GM18499 (cell line): Measurements from ENCODE around the gene AMBP.

ENCODE experiments used
- ATAC-seq: cut with Tn5 transposase; IDR thresholded peaks from one replicate; pipeline ENCODE4 v1.9.1; 2021; ENCODE audit warnings: moderate number of reproducible peaks; ENCODE audit not compliant: insufficient read depth, unreplicated experiment

Gene AMBP

GRCh38 chr9:114016629-114017423, 61.3 kb downstream of the AMBP start:
- no peak for ATAC-seq

GRCh38 chr9:114016101-114016500, 62.0 kb downstream of the AMBP start:
- ATAC-seq = no peak

- ATAC-seq = no peak
Observed at GRCh38 chr9:114015607-114016006, 62.5 kb downstream of the AMBP start.

GRCh38 chr9:114014044-114014443, 64.1 kb downstream of the AMBP start:
- no peak for ATAC-seq

- no peak for ATAC-seq
Observed at GRCh38 chr9:114012126-114012525, 66.0 kb downstream of the AMBP start.

GRCh38 chr9:114011313-114011712, 66.8 kb downstream of the AMBP start:
- no peak for ATAC-seq
